Immature natural killer cell (primary cell): ENCODE measurements around the gene VANGL2. TPM values are rescaled to one million over a fixed set of nuclear protein-coding genes. Genes with fewer than 3 reads are reported as not detected.
"Not testable (repeated sequence)": the region's sequence is repeated elsewhere in the genome, so short reads cannot be mapped to it uniquely, and the experiment has no call there.

Experiments
- DNase-seq, 3 donors: peaks; one replicate each; pipeline ENCODE4 v3.0.0; 2022; ENCODE audit warnings: mixed read lengths in 1 of 3
- H3K27ac Mint-ChIP-seq, 6 donors: one replicate each; pipeline ENCODE4 v1.8.0; 2020; ENCODE audit warnings: mixed read lengths in 6 of 6, mild to moderate bottlenecking in 5 of 6, inconsistent platforms in 4 of 6, moderate library complexity in 3 of 6
- H3K27me3 Mint-ChIP-seq, 3 donors: one replicate each; pipeline ENCODE4 v1.8.0; 2020 to 2021; ENCODE audit warnings: low read depth in 3 of 3, mild to moderate bottlenecking in 3 of 3, mixed read lengths in 3 of 3, moderate library complexity in 3 of 3, inconsistent platforms in 1 of 3
- H3K36me3 Mint-ChIP-seq, 3 donors: one replicate each; pipeline ENCODE4 v1.8.0; 2020; ENCODE audit warnings: mixed read lengths in 3 of 3, inconsistent platforms in 2 of 3, mild to moderate bottlenecking in 2 of 3
- H3K4me1 Mint-ChIP-seq, 2 donors: one replicate each; pipeline ENCODE4 v1.8.0; 2020; ENCODE audit warnings: inconsistent platforms in 2 of 2, mild to moderate bottlenecking in 2 of 2, mixed read lengths in 2 of 2, moderate library complexity in 1 of 2
- H3K4me3 Mint-ChIP-seq, 5 donors: one replicate each; pipeline ENCODE4 v1.8.0; 2020; ENCODE audit warnings: mild to moderate bottlenecking in 5 of 5, mixed read lengths in 5 of 5, inconsistent platforms in 3 of 5, moderate library complexity in 3 of 5
- H3K9me3 Mint-ChIP-seq, 6 donors: one replicate each; pipeline ENCODE4 v1.8.0; 2020; ENCODE audit warnings: mild to moderate bottlenecking in 6 of 6, mixed read lengths in 6 of 6, inconsistent platforms in 4 of 6, moderate library complexity in 3 of 6
- polyA plus RNA-seq, 3 donors: library from polyadenylated mRNA; unstranded; fragments of 300-500 nt; fragmentation: Illumina TruSeq; gene quantifications; one replicate each; pipeline ENCODE4 v1.2.3, GENCODE V29; 2021

The VANGL2 gene
- polyA plus RNA-seq, 3 donors from 2014 or later: not detected

DNA sequence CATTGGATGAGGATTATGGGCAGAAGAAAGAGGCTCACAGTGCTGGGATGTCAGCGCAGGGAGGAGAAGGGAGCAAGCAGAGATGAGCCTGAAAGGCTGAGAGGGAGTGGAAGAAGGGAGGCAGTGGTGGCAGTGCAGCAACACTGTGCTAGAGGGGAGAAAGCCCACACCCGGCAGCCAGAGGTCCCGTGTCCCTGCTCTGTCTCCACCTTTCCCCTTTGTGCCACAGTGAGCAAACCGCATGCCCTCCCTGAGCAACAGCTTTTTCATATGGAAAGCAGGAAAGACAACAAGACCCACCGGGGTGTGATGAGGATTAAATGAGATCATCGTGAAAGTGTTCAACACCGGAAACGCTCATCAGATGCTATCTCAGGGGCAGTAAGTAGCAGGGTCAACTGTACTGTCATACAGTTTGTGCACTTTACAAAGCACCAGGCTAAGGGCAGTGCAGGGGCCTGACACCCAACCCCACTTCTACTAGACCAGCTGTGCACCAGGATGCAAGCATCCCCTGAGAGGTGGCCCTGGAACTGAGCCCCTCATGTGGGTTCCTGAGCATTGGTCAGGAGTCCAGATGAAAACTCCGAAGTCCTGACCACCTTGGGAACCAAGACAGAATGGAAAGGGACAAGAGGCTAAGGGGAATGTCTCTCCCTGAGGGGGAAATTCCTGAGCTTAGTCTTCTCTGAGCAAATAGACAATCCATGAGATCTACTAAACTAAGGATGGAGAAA is 24.4 kb upstream of the VANGL2 start:
- H3K4me3 Mint-ChIP-seq: peak overlapping the region; percentile 16 to 73 (median 57)

DNA sequence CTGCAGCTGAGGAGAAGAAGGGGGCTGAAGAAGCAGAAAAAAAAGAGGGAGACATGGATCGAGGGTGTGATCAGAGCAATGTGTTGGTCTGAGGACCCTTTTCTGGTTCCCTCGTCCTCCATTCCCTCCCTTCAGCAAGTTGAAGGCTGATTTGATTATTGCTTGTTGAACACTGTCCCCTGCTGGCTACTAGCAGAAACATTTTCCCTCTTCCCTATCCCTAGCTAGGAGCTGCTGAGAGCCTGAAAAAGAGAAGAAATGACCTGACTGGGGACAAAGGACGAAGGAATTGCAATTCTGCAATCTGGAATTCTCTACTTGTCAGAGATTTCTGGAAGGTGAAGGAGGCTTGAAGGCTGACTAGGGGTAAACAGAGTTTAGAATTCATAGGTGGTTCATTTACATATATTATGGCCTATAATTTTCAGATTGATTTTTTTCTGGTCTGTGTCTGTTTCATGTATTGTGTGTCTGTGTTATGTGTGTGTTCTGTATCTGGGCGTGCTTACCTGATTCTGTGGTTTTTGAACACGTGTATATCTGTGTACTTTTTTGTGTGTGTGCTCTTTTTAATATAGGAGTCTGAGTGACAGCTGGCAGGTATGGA is 23.7 kb upstream of the VANGL2 start:
- Mint-ChIP-seq H3K27me3 (peaks cover 0 to 5% (median under 1%) of the 10 kb centered on the region in 3 donors), H3K4me1 (peaks cover 15% of the 10 kb centered on the region in 2 donors), H3K4me3 (peak overlapping the region in 2 of 5 donors; percentile 72 to 73), H3K36me3 (no peaks in the 10 kb centered on the region), H3K9me3 (no peaks in the 10 kb centered on the region), H3K27ac (peak overlapping the region in 3 of 6 donors; percentile 10 to 54 (median 54))
- peak; percentile 29 to 50 (median 40) for DNase-seq

More for the DNA sequence above, 24.4 kb upstream of the VANGL2 start:
- Mint-ChIP-seq H3K36me3 (no peaks in the 10 kb centered on the region), H3K4me1 (peaks cover 15% of the 10 kb centered on the region in 2 donors), H3K9me3 (no peaks in the 10 kb centered on the region), H3K27ac (peak overlapping the region in 4 of 6 donors; percentile 23 to 54 (median 42)), H3K27me3 (peaks cover 0 to 5% (median 4%) of the 10 kb centered on the region in 3 donors)
- DNase-seq: peak; percentile 8 to 18 (median 12)

DNA sequence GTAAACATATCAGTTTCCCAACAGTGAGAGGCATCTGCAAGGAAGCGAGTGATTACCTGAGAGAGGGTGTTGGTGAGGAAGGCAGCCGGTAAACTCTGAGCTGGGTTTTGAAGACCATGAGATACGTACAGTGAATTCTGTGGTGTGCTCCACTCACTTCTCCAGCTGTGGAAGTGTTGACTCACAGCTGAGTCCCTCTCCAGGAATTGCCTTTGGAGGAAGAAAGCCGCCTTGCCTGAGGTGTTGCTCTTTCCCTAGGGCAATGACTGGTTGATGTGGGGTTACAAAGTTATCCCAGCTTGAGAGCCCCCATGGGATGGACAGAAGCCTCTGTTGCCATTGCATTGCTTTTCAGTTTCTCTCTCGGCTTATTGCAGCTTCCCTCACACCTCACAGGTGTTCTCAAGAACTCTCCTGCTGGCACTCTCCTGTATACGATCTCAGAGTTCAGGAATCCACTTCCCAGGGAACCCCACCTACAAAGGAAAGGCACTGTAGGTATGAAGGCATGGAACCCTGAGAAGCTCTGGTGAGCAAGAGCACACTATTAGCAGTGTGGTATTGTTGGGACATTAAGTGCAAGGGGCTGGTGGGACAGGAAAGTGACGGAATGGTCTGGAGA is 22.7 kb upstream of the VANGL2 start:
- no peaks in the 10 kb centered on the region for H3K36me3 Mint-ChIP-seq
- no peaks in the 10 kb centered on the region for H3K9me3 Mint-ChIP-seq
- DNase-seq: no peak
- peaks cover 0 to 5% (median 0%) of the 10 kb centered on the region in 3 donors for H3K27me3 Mint-ChIP-seq
- no peak overlapping the region for H3K27ac Mint-ChIP-seq
- H3K4me1 Mint-ChIP-seq: peaks cover 15% of the 10 kb centered on the region in 2 donors
- H3K4me3 Mint-ChIP-seq: no peak overlapping the region

DNA sequence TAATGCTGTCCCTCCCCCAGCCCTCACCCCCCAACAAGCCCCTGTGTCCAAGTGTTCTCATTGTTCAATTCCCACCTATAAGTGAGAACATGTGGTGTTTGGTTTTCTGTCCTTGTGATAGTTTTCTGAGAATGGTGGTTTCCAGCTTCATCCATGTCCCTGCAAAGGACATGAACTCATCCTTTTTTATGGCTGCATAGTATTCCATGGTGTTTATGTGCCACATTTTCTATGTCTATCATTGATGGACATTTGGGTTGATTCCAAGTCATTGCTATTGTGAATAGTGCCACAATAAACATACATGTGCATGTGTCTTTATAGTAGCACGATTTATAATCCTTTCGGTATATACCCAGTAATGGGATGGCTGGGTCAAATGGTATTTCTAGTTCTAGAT is 15.6 kb upstream of the VANGL2 start:
- H3K27me3 Mint-ChIP-seq, H3K27ac Mint-ChIP-seq, H3K4me1 Mint-ChIP-seq, H3K4me3 Mint-ChIP-seq, H3K36me3 Mint-ChIP-seq, H3K9me3 Mint-ChIP-seq, DNase-seq: not testable (repeated sequence)

GRCh38 chr1:160388406-160388805 is 12.0 kb upstream of the VANGL2 start:
- not testable (repeated sequence) for H3K27ac Mint-ChIP-seq, H3K9me3 Mint-ChIP-seq, H3K4me1 Mint-ChIP-seq, DNase-seq, H3K36me3 Mint-ChIP-seq, H3K4me3 Mint-ChIP-seq
- H3K27me3 Mint-ChIP-seq: peaks cover 3 to 12% (median 7%) of the 10 kb centered on the region in 3 donors

GRCh38 chr1:160394673-160395072 is 5.7 kb upstream of the VANGL2 start:
- H3K9me3 Mint-ChIP-seq: no peaks in the 10 kb centered on the region
- DNase-seq: no peak
- no peak overlapping the region for H3K27ac Mint-ChIP-seq
- H3K27me3 Mint-ChIP-seq: peaks cover 3 to 8% (median 6%) of the 10 kb centered on the region in 3 donors
- no peak overlapping the region for H3K4me3 Mint-ChIP-seq
- no peaks in the 10 kb centered on the region for H3K4me1 Mint-ChIP-seq
- H3K36me3 Mint-ChIP-seq: no peaks in the 10 kb centered on the region

GRCh38 chr1:160397651-160398050 is 2.7 kb upstream of the VANGL2 start:
- no peaks in the 10 kb centered on the region for H3K36me3 Mint-ChIP-seq
- no peak overlapping the region for H3K27ac Mint-ChIP-seq
- no peak overlapping the region for H3K4me3 Mint-ChIP-seq
- H3K4me1 Mint-ChIP-seq: peaks cover 0 to 6% of the 10 kb centered on the region in 2 donors
- H3K27me3 Mint-ChIP-seq: peaks cover 8 to 15% (median 9%) of the 10 kb centered on the region in 3 donors
- no peak for DNase-seq
- no peaks in the 10 kb centered on the region for H3K9me3 Mint-ChIP-seq

DNA sequence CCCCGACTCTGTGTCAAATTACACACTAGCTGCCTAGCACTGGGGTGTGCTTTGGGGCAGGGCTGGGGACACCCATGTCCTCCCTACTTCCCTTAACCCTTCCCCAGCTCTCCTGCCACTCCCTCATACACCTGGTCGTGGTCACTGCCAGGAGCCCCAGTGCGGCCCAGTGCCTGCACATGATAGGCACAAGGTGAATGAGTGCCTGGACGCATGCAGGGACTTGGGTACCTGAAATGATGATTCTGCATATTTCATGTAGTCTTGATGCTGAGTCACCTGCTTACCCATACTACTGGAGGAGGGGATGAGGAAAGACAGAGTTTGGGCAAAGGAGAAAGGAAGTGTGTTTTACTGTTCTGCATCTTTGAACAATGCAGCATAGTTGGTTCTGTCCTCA is 1.5 kb upstream of the VANGL2 start:
- no peaks in the 10 kb centered on the region for H3K36me3 Mint-ChIP-seq
- H3K27me3 Mint-ChIP-seq: peaks cover 5 to 19% (median 8%) of the 10 kb centered on the region in 3 donors
- H3K9me3 Mint-ChIP-seq: no peaks in the 10 kb centered on the region
- peak overlapping the region; percentile 9 to 57 (median 37) for H3K4me3 Mint-ChIP-seq
- H3K27ac Mint-ChIP-seq: no peak overlapping the region
- peaks cover 0 to 6% of the 10 kb centered on the region in 2 donors for H3K4me1 Mint-ChIP-seq
- DNase-seq: no peak

DNA sequence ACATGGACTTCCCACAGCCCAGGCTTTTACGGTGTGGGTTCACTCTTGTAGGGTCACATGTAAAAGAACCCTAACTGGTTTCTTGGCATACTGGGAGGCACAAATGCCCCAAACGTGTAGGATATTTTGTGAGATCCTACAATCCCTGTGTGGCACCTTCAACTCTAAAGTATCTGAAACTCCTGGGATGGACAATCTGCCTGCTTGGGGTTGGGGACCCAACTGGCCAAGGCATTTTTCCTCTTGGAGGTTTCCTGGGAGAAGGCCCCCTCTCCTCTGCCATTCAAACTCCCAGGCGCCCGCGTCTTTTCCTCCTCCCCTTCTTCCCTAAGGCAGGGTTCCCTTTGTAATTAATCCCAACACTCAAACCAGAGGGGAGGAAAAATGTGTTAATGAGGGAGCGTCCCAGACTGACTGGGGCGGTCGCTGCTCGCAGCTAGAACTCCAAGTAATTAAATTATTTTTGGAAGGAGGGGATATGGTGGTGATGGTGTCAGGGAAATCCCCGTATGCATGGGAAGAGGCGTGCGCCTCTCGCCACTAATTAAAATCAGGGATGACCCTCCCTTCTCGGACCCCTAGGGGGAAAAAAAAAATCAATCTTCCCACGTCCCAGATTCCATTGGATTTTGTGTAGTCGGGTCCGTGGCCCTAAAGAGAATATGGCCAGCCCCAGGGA is 681 bp upstream of the VANGL2 start:
- no peak for DNase-seq
- no peaks in the 10 kb centered on the region for H3K9me3 Mint-ChIP-seq
- no peaks in the 10 kb centered on the region for H3K36me3 Mint-ChIP-seq
- H3K27ac Mint-ChIP-seq: no peak overlapping the region
- peaks cover 0 to 6% of the 10 kb centered on the region in 2 donors for H3K4me1 Mint-ChIP-seq
- peak overlapping the region; percentile 34 to 74 (median 45) for H3K4me3 Mint-ChIP-seq
- H3K27me3 Mint-ChIP-seq: peaks cover 5 to 19% (median 8%) of the 10 kb centered on the region in 3 donors

- H3K27me3 Mint-ChIP-seq: peaks cover 4 to 15% (median 8%) of the 10 kb centered on the region in 3 donors
- no peak overlapping the region for H3K27ac Mint-ChIP-seq
These were observed 502 bp downstream of the VANGL2 start for GRCh38 chr1:160400646-160401486.

GRCh38 chr1:160401487-160401805 is 1.1 kb downstream of the VANGL2 start:
- Mint-ChIP-seq H3K9me3 (no peaks in the 10 kb centered on the region), H3K27ac (no peak overlapping the region), H3K4me1 (peaks cover 0 to 6% of the 10 kb centered on the region in 2 donors), H3K36me3 (no peaks in the 10 kb centered on the region), H3K27me3 (peaks cover 4 to 15% (median 8%) of the 10 kb centered on the region in 3 donors), H3K4me3 (peak overlapping the region; percentile 42 to 74 (median 50))
- no peak for DNase-seq

More at GRCh38 chr1:160400646-160401486, 502 bp downstream of the VANGL2 start:
- Mint-ChIP-seq H3K4me3 (peak overlapping the region; percentile 42 to 74 (median 50)), H3K9me3 (no peaks in the 10 kb centered on the region), H3K36me3 (no peaks in the 10 kb centered on the region), H3K4me1 (peaks cover 0 to 6% of the 10 kb centered on the region in 2 donors)
- DNase-seq: peak in 1 of 3 donors; percentile 11

- H3K27ac Mint-ChIP-seq: no peak overlapping the region
- DNase-seq: no peak
- peaks cover 0 to 6% of the 10 kb centered on the region in 2 donors for H3K4me1 Mint-ChIP-seq
- H3K36me3 Mint-ChIP-seq: no peaks in the 10 kb centered on the region
- H3K9me3 Mint-ChIP-seq: no peaks in the 10 kb centered on the region
- H3K27me3 Mint-ChIP-seq: peaks cover 4 to 15% (median 8%) of the 10 kb centered on the region in 3 donors
- no peak overlapping the region for H3K4me3 Mint-ChIP-seq
These were observed 1.8 kb downstream of the VANGL2 start for GRCh38 chr1:160402001-160402795.
